HK-2 (cell line): ENCODE results near the gene CXCR4.
"Not testable (repeated sequence)": the region's sequence is repeated elsewhere in the genome, so short reads cannot be mapped to it uniquely, and the experiment has no call there.

ENCODE experiments used
- DNase-seq: peaks from one replicate; pipeline ENCODE4 v3.0.0-alpha.2; 2018; ENCODE audit not compliant: unreplicated experiment

Gene CXCR4

GRCh38 chr2:136114382-136114781 lies 3.6 kb downstream of the CXCR4 start:
- DNase-seq: no peak

- DNase-seq: no peak
Observed at GRCh38 chr2:136113209-136113971, 4.6 kb downstream of the CXCR4 start.

- DNase-seq: no peak
Observed at GRCh38 chr2:136112317-136113208, 5.4 kb downstream of the CXCR4 start.

GRCh38 chr2:136111711-136112110 lies 6.2 kb downstream of the CXCR4 start:
- no peak for DNase-seq

GRCh38 chr2:136110526-136110925 lies 7.4 kb downstream of the CXCR4 start:
- no peak for DNase-seq

GRCh38 chr2:136108463-136108862 lies 9.5 kb downstream of the CXCR4 start:
- DNase-seq: no peak

GRCh38 chr2:136107051-136108033 lies 10.6 kb downstream of the CXCR4 start:
- DNase-seq: no peak

GRCh38 chr2:136106505-136106904 lies 11.4 kb downstream of the CXCR4 start:
- DNase-seq: no peak

- DNase-seq: no peak
Observed at GRCh38 chr2:136104977-136105376, 13.0 kb downstream of the CXCR4 start.

GRCh38 chr2:136101042-136101441 lies 16.9 kb downstream of the CXCR4 start:
- DNase-seq: no peak

- DNase-seq: no peak
Observed at GRCh38 chr2:136098441-136098840, 19.5 kb downstream of the CXCR4 start.

- DNase-seq: no peak
Observed at GRCh38 chr2:136093583-136093982, 24.4 kb downstream of the CXCR4 start.

- no peak for DNase-seq
Observed at GRCh38 chr2:136091899-136092298, 26.1 kb downstream of the CXCR4 start.

GRCh38 chr2:136087901-136088460 lies 30.0 kb downstream of the CXCR4 start:
- not testable (repeated sequence) for DNase-seq

GRCh38 chr2:136086253-136087016 lies 31.5 kb downstream of the CXCR4 start:
- no peak for DNase-seq

GRCh38 chr2:136085453-136086209 lies 32.3 kb downstream of the CXCR4 start:
- no peak for DNase-seq

GRCh38 chr2:136081582-136082210 lies 36.3 kb downstream of the CXCR4 start:
- DNase-seq: no peak

GRCh38 chr2:136080114-136080513 lies 37.8 kb downstream of the CXCR4 start:
- DNase-seq: no peak

- no peak for DNase-seq
Observed at GRCh38 chr2:136077107-136077506, 40.8 kb downstream of the CXCR4 start.
